Keratinocyte (primary cell): Measurements from ENCODE around the gene DSCAM. TPM values are rescaled to one million over a fixed set of nuclear protein-coding genes. Genes with fewer than 3 reads are reported as not detected.
A peak's percentile ranks its signal among the peaks of the same experiment; 100 is the strongest.

Experiments used
- DNase-seq: peaks from one replicate; pipeline ENCODE4 v3.0.0-alpha.2; 2011; ENCODE audit warnings: low read depth, missing footprints, low spot score
- FAIRE-seq: peaks from 2 replicates; lab custom pipeline; 2011; peaks lifted over from hg19 to GRCh38; lab: Jason Lieb, UNC
- H2AFZ ChIP-seq: 2 replicates; pipeline ENCODE4 v1.6.0; 2012; ENCODE audit warnings: low read length, control low read depth, inconsistent platforms; ENCODE audit not compliant: control insufficient read depth
- H3K27ac ChIP-seq: 2 replicates; pipeline ENCODE4 v1.5.1; 2011; ENCODE audit warnings: low read length; ENCODE audit not compliant: control insufficient read depth, insufficient read depth
- H3K27me3 ChIP-seq: 3 replicates; pipeline ENCODE4 v1.6.0; 2011; ENCODE audit warnings: low read length; ENCODE audit not compliant: control insufficient read depth, insufficient read depth; ENCODE audit errors: extremely low read depth
- H3K36me3 ChIP-seq, 2 experiments: 2 replicates in 1 of 2; 3 replicates in 1 of 2; pipeline ENCODE4 v1.5.1; 2011; ENCODE audit warnings: low read length in 2 of 2, mild to moderate bottlenecking in 1 of 2; ENCODE audit not compliant: control insufficient read depth in 2 of 2, insufficient read depth in 2 of 2; ENCODE audit errors: extremely low read depth in 1 of 2
- H3K4me1 ChIP-seq: 3 replicates; pipeline ENCODE4 v1.5.1; 2011; ENCODE audit warnings: low read length; ENCODE audit not compliant: control insufficient read depth, insufficient read depth; ENCODE audit errors: extremely low read depth
- H3K4me2 ChIP-seq: 3 replicates; pipeline ENCODE4 v1.6.0; 2011; ENCODE audit warnings: low read depth, low read length; ENCODE audit not compliant: control insufficient read depth, insufficient read depth; ENCODE audit errors: extremely low read depth
- H3K4me3 ChIP-seq, 3 experiments: fragments of 200-600 bp in 1 of 3; sonication (generic) in 1 of 3; 2 replicates in 2 of 3; 3 replicates in 1 of 3; pipeline ENCODE4 v1.5.1; 2011 to 2016; ENCODE audit warnings: low read length in 3 of 3, mild to moderate bottlenecking in 3 of 3, control low read depth in 2 of 3, inconsistent platforms in 1 of 3, low read depth in 1 of 3, mixed read lengths in 1 of 3, mixed run types in 1 of 3, moderate library complexity in 1 of 3; ENCODE audit not compliant: control insufficient read depth in 2 of 3, insufficient read depth in 2 of 3; ENCODE audit errors: extremely low read depth in 1 of 3
- H3K79me2 ChIP-seq: 2 replicates; pipeline ENCODE4 v1.6.0; 2012; ENCODE audit warnings: low read length; ENCODE audit not compliant: control insufficient read depth, insufficient read depth
- H3K9ac ChIP-seq: 3 replicates; pipeline ENCODE4 v1.6.0; 2011; ENCODE audit warnings: low read length; ENCODE audit not compliant: control insufficient read depth, insufficient read depth; ENCODE audit errors: extremely low read depth
- H3K9me1 ChIP-seq: 3 replicates; pipeline ENCODE4 v1.6.0; 2011; ENCODE audit warnings: low read length; ENCODE audit not compliant: control insufficient read depth, insufficient read depth; ENCODE audit errors: extremely low read depth
- H3K9me3 ChIP-seq: 2 replicates; pipeline ENCODE4 v1.5.1; 2012; ENCODE audit warnings: low read depth, low read length; ENCODE audit not compliant: control insufficient read depth
- H4K20me1 ChIP-seq: 3 replicates; pipeline ENCODE4 v1.6.0; 2011; ENCODE audit warnings: low read length; ENCODE audit not compliant: control insufficient read depth, insufficient read depth; ENCODE audit errors: extremely low read depth
- EZH2 ChIP-seq: IDR thresholded peaks from one replicate; pipeline ENCODE4 v1.6.1; 2012; ENCODE audit warnings: inconsistent platforms, mild to moderate bottlenecking, low read length, moderate library complexity
- dilution Hi-C: fragments of 300-500 bp; cut with MboI; formaldehyde crosslinking; loops from one replicate; pipeline ENCODE4 v1.7.0; 2020; ENCODE audit warnings: low sequenced_read_pairs; ENCODE audit not compliant: extremely low pct_ligation_motif_present
- polyA plus RNA-seq, 5 experiments: library from polyadenylated mRNA; depleted of rRNA in 3 of 5; stranded (reverse) in 3 of 5; stranded (forward) in 1 of 5; unstranded in 1 of 5; fragments of >200 nt; gene quantifications; 1 replicate in 1 of 5; 2 replicates in 3 of 5; 3 replicates in 1 of 5; pipeline versions ENCODE4 v1.2.1 to v1.2.3, GENCODE V29; 2011 to 2012; ENCODE audit warnings: missing spikeins in 2 of 5, low read depth in 1 of 5, low replicate concordance in 1 of 5
- TF ChIP-seq, protein P1 (sequence below), 3 experiments: IDR thresholded peaks in 1 of 3; conservative IDR thresholded peaks in 1 of 3; optimal IDR thresholded peaks in 1 of 3; 2 replicates in 2 of 3; 3 replicates in 1 of 3; pipeline versions ENCODE3 to v1.5.1; 2011; ENCODE audit warnings: low read length in 3 of 3, mild to moderate bottlenecking in 3 of 3, moderate library complexity in 2 of 3, control low read depth in 1 of 3, inconsistent platforms in 1 of 3; ENCODE audit not compliant: insufficient read depth in 2 of 3; ENCODE audit errors: extremely low read depth in 1 of 3

DSCAM gene
- polyA plus RNA-seq, 1 donor (not counting 4 experiments of a cell fraction or from before 2014, with no cell fraction given): 2.1 TPM

DNA sequence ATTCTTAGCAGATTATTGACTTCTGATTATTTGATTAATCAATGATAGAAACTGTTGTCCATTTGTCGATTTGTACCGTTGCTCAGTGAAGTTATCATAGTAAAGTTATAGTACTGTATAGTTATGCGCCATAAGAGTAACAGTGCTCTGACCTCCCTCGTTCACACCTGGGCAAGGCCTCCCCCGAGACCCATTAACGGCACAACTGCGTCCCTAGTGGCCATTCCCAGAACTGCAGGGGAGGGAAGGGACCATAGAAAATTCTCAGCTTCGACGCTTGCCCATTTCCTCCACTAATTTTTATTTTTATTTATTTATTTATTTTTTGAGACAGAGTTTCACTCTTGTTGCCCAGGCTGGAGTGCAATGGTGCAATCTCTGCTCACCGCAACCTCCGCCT, 334.4 kb downstream of the DSCAM start:
- Histone ChIP-seq H3K9me1 (no peaks in the 10 kb centered on the region), H3K27me3 (no peaks in the 10 kb centered on the region), H3K4me3 (no peak overlapping the region), H2AFZ (no peak overlapping the region), H3K27ac (no peak overlapping the region), H3K9ac (no peak overlapping the region), H3K4me1 (no peaks in the 10 kb centered on the region), H3K4me2 (no peak overlapping the region), H3K79me2 (no peaks in the 10 kb centered on the region), H4K20me1 (no peaks in the 10 kb centered on the region), H3K9me3 (no peaks in the 10 kb centered on the region), H3K36me3 (no peaks in the 10 kb centered on the region)
- FAIRE-seq (no peak), DNase-seq (no peak)
- TF ChIP-seq, protein P1, sequence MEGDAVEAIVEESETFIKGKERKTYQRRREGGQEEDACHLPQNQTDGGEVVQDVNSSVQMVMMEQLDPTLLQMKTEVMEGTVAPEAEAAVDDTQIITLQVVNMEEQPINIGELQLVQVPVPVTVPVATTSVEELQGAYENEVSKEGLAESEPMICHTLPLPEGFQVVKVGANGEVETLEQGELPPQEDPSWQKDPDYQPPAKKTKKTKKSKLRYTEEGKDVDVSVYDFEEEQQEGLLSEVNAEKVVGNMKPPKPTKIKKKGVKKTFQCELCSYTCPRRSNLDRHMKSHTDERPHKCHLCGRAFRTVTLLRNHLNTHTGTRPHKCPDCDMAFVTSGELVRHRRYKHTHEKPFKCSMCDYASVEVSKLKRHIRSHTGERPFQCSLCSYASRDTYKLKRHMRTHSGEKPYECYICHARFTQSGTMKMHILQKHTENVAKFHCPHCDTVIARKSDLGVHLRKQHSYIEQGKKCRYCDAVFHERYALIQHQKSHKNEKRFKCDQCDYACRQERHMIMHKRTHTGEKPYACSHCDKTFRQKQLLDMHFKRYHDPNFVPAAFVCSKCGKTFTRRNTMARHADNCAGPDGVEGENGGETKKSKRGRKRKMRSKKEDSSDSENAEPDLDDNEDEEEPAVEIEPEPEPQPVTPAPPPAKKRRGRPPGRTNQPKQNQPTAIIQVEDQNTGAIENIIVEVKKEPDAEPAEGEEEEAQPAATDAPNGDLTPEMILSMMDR (optimal IDR thresholded peaks at IDR 0.05 in 1 of 3, IDR thresholded peaks at IDR 0.05 in 1 of 3, conservative IDR thresholded peaks at IDR 0.05 in 1 of 3; ENCODE audit: extremely low read depth in 1 of 3, insufficient read depth in 2 of 3, low read length in 3 of 3): peak; percentile 39 to 45 (median 44)
- no peak for TF ChIP-seq EZH2
- dilution Hi-C loops: no loop called here

DNA sequence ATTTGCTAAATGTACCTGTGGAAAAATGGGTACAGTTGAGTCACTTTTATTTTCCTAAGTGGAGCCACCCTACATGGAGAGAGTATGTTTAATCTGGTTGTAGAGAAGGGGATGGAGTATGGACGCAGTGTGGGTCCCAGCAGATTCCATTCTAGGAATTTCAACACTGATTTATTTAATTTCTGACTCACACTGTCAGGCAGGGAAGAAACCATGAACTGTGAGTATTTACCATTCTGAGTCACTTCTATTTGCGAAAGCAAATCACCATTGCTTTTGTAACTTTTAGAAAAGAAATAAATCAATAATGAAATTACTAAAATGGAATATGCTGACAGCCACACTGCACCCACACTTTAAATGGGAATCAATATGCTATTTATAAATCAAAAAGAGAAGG, 339.0 kb downstream of the DSCAM start:
- Histone ChIP-seq H3K79me2 (no peaks in the 10 kb centered on the region), H4K20me1 (no peaks in the 10 kb centered on the region), H3K9me3 (no peaks in the 10 kb centered on the region), H3K4me3 (no peak overlapping the region), H3K27me3 (no peaks in the 10 kb centered on the region), H3K4me1 (no peaks in the 10 kb centered on the region), H3K4me2 (no peak overlapping the region), H3K27ac (no peak overlapping the region), H2AFZ (no peak overlapping the region), H3K36me3 (no peaks in the 10 kb centered on the region), H3K9me1 (no peaks in the 10 kb centered on the region), H3K9ac (no peak overlapping the region)
- dilution Hi-C loops: no loop called here
- DNase-seq (no peak), FAIRE-seq (no peak)
- TF ChIP-seq, protein P1 (optimal IDR thresholded peaks at IDR 0.05 in 1 of 3, IDR thresholded peaks at IDR 0.05 in 1 of 3, conservative IDR thresholded peaks at IDR 0.05 in 1 of 3; ENCODE audit: extremely low read depth in 1 of 3, insufficient read depth in 2 of 3, low read length in 3 of 3): no peak
- TF ChIP-seq EZH2: no peak
